KMS-11 (cell line): Measurements from ENCODE around the gene CTNNA2.

Experiments used
- H2AFZ ChIP-seq: fragments of 200-600 bp; sonication (generic); 2 replicates; pipeline ENCODE4 v1.6.1; 2016; ENCODE audit warnings: antibody characterized with exemption, mixed run types, low read depth
- H3K27ac ChIP-seq: fragments of 200-600 bp; sonication (generic); 2 replicates; pipeline ENCODE4 v1.6.1; 2016; ENCODE audit warnings: mild to moderate bottlenecking, mixed run types
- H3K27me3 ChIP-seq: fragments of 200-600 bp; sonication (generic); 2 replicates; pipeline ENCODE4 v1.6.1; 2017; ENCODE audit warnings: mild to moderate bottlenecking, low read depth, mixed run types, moderate library complexity; ENCODE audit not compliant: insufficient read depth
- H3K36me3 ChIP-seq: fragments of 200-600 bp; sonication (generic); 2 replicates; pipeline ENCODE4 v1.6.1; 2017; ENCODE audit warnings: mild to moderate bottlenecking, mixed run types; ENCODE audit not compliant: insufficient read depth
- H3K4me1 ChIP-seq: fragments of 200-600 bp; sonication (generic); 2 replicates; pipeline ENCODE4 v1.6.1; 2016; ENCODE audit warnings: mild to moderate bottlenecking, low read depth, mixed run types; ENCODE audit not compliant: poor library complexity, severe bottlenecking
- H3K4me2 ChIP-seq: fragments of 200-600 bp; sonication (generic); 2 replicates; pipeline ENCODE4 v1.7.0; 2016; ENCODE audit warnings: mild to moderate bottlenecking, mixed run types
- H3K4me3 ChIP-seq: fragments of 200-600 bp; sonication (generic); IDR thresholded peaks from 2 replicates; pipeline ENCODE4 v1.6.1; 2017; ENCODE audit warnings: low read depth, low read length, mixed read lengths; ENCODE audit not compliant: insufficient read depth
- H3K79me2 ChIP-seq: fragments of 200-600 bp; sonication (generic); 2 replicates; pipeline ENCODE4 v1.6.1; 2016; ENCODE audit warnings: low read depth, mixed run types; ENCODE audit not compliant: insufficient read depth
- H3K9ac ChIP-seq: fragments of 200-600 bp; sonication (generic); 2 replicates; pipeline ENCODE4 v1.6.1; 2016; ENCODE audit warnings: mild to moderate bottlenecking, mixed run types
- H4K20me1 ChIP-seq: fragments of 200-600 bp; sonication (generic); 2 replicates; pipeline ENCODE4 v1.6.1; 2016; ENCODE audit warnings: mild to moderate bottlenecking, mixed run types; ENCODE audit not compliant: insufficient read depth
- CTCF ChIP-seq: fragments of 200-600 bp; sonication (generic); conservative IDR thresholded peaks from 2 replicates; pipeline ENCODE4 v1.6.1; 2017; ENCODE audit warnings: low read depth, mild to moderate bottlenecking, antibody characterized with exemption, low read length, moderate library complexity, mixed read lengths

Gene CTNNA2

GRCh38 chr2:79960519-79960918, 447.7 kb downstream of the CTNNA2 start:
- Histone ChIP-seq H3K4me3 (no peak overlapping the region), H3K79me2 (no peaks in the 10 kb centered on the region), H3K4me1 (peaks cover 22% of the 10 kb centered on the region), H3K4me2 (no peak overlapping the region), H2AFZ (no peak overlapping the region), H3K27me3 (no peaks in the 10 kb centered on the region), H3K36me3 (no peaks in the 10 kb centered on the region), H3K9ac (no peak overlapping the region), H3K27ac (no peak overlapping the region), H4K20me1 (no peaks in the 10 kb centered on the region)
- no peak for TF ChIP-seq CTCF

- H3K27ac ChIP-seq = no peak overlapping the region
- no peaks in the 10 kb centered on the region for H3K27me3 ChIP-seq
- H3K36me3 ChIP-seq = no peaks in the 10 kb centered on the region
- no peak overlapping the region for H3K9ac ChIP-seq
- H3K4me2 ChIP-seq = no peak overlapping the region
- no peak overlapping the region for H2AFZ ChIP-seq
- no peak overlapping the region for H3K4me3 ChIP-seq
- no peak for TF ChIP-seq CTCF
- no peaks in the 10 kb centered on the region for H3K79me2 ChIP-seq
- no peaks in the 10 kb centered on the region for H4K20me1 ChIP-seq
- H3K4me1 ChIP-seq = no peaks in the 10 kb centered on the region
Measured at GRCh38 chr2:79964966-79965365, 452.1 kb downstream of the CTNNA2 start.

GRCh38 chr2:79966369-79966768, 453.5 kb downstream of the CTNNA2 start:
- Histone ChIP-seq H3K4me3 (no peak overlapping the region), H3K4me2 (no peak overlapping the region), H3K27ac (no peak overlapping the region), H3K9ac (no peak overlapping the region), H3K36me3 (no peaks in the 10 kb centered on the region), H3K27me3 (no peaks in the 10 kb centered on the region), H3K4me1 (no peaks in the 10 kb centered on the region), H3K79me2 (no peaks in the 10 kb centered on the region), H4K20me1 (no peaks in the 10 kb centered on the region), H2AFZ (no peak overlapping the region)
- TF ChIP-seq CTCF = no peak

- Histone ChIP-seq H3K4me2 (no peak overlapping the region), H3K27ac (no peak overlapping the region), H3K27me3 (no peaks in the 10 kb centered on the region), H3K4me1 (no peaks in the 10 kb centered on the region), H4K20me1 (no peaks in the 10 kb centered on the region), H3K36me3 (no peaks in the 10 kb centered on the region), H2AFZ (no peak overlapping the region), H3K79me2 (no peaks in the 10 kb centered on the region), H3K4me3 (no peak overlapping the region), H3K9ac (no peak overlapping the region)
- no peak for TF ChIP-seq CTCF
Measured at GRCh38 chr2:79966882-79967281, 454.0 kb downstream of the CTNNA2 start.
